ENCODE data around the gene VSIG1. TPM values are rescaled to one million over a fixed set of nuclear protein-coding genes. Genes with fewer than 3 reads are reported as not detected.

The VSIG1 gene
- total RNA-seq (8.6 and 16.8 TPM in 2 replicates), polyA plus RNA-seq (0.97 and 5.4 TPM in 2 replicates), polyA minus RNA-seq (3.6 and 7.7 TPM in 2 replicates)
- total RNA-seq (2013) = 3.3 TPM

GRCh38 chrX:108044554-108045256, at the start of gene VSIG1:
TSS of gene VSIG1 (plus strand) at chrX:108045065. CDS start at chrX:108045131, 66 bp downstream.
- DNase-seq (no peak), ATAC-seq (ENCODE audit: low read depth) (no peak)
- 95% methylated on average over 4 of the region's 10 CpGs for WGBS (ENCODE audit: insufficient coverage)
- ChIA-PET CTCF (no interaction called here), POLR2A (no interaction called here)
- no peak within 1 kb of the TSS for H3K27ac Mint-ChIP-seq
- no peaks in the 10 kb centered on the region for H4K20me1 ChIP-seq (ENCODE audit: control insufficient read depth, insufficient read depth, low read length, poor library complexity, severe bottlenecking)
- intact Hi-C loops (cut with micrococcal nuclease) = no loop called here
- H3K4me2 ChIP-seq (replicated peaks; ENCODE audit: low read depth, low read length, poor library complexity, severe bottlenecking) = no peak within 1 kb of the TSS
- H3K9me3 ChIP-seq (ENCODE audit: control extremely low read depth in 1 of 3, control insufficient read depth in 2 of 3, insufficient read depth in 1 of 3, low read length in 2 of 3) = no peaks in the 10 kb centered on the region
- H3K4me1 Mint-ChIP-seq = no peaks in the 10 kb centered on the region
- TF ChIP-seq EZH2 (IDR thresholded peaks at IDR 0.05; ENCODE audit: borderline replicate concordance, insufficient read depth, low read depth, low read length, poor library complexity, severe bottlenecking) (no peak), CTCF (IDR thresholded peaks at IDR 0.05) (no peak)
- no peaks in the 10 kb centered on the region for H3K79me2 ChIP-seq (ENCODE audit: control insufficient read depth, insufficient read depth, low read length)
- H3K27ac ChIP-seq (ENCODE audit: low read length in 2 of 2) = no peak within 1 kb of the TSS
- H3K9me3 Mint-ChIP-seq (ENCODE audit: insufficient read depth) = no peaks in the 10 kb centered on the region
- no peak within 1 kb of the TSS for H3K4me3 ChIP-seq (ENCODE audit: control extremely low read depth in 1 of 5, extremely low read depth in 1 of 5, insufficient read depth in 1 of 5, low read depth in 2 of 5, low read length in 4 of 5)
- H3K9ac ChIP-seq (ENCODE audit: low read length) = no peak within 1 kb of the TSS
- no peaks in the 10 kb centered on the region for H3K4me1 ChIP-seq (ENCODE audit: control insufficient read depth in 2 of 2, insufficient read depth in 2 of 2, low read length in 2 of 2)
- H3K27me3 Mint-ChIP-seq = no peaks in the 10 kb centered on the region
- H2AFZ ChIP-seq (ENCODE audit: insufficient read depth, low read depth, low read length, poor library complexity, severe bottlenecking) = no peak within 1 kb of the TSS
- H3K4me3 Mint-ChIP-seq = no peak within 1 kb of the TSS
- H3K27me3 ChIP-seq (replicated peaks in 1 of 4; ENCODE audit: control extremely low read depth in 1 of 4, control insufficient read depth in 3 of 4, insufficient read depth in 4 of 4, low read length in 3 of 4) = peaks cover 0 to 7% (median 0%) of the 10 kb centered on the region in 4 experiments
- H3K36me3 ChIP-seq (replicated peaks in 1 of 2; ENCODE audit: control extremely low read depth in 1 of 2, control insufficient read depth in 1 of 2, extremely low read depth in 1 of 2, insufficient read depth in 2 of 2, low read length in 1 of 2) = no peaks in the 10 kb centered on the region

GRCh38 chrX:107996124-107996523, 48.7 kb upstream of the VSIG1 start:
- Histone ChIP-seq H4K20me1 (ENCODE audit: control insufficient read depth, insufficient read depth, low read length, poor library complexity, severe bottlenecking) (no peaks in the 10 kb centered on the region), H3K9ac (ENCODE audit: low read length) (no peak overlapping the region), H3K27me3 (replicated peaks in 1 of 4; ENCODE audit: control extremely low read depth in 1 of 4, control insufficient read depth in 3 of 4, insufficient read depth in 4 of 4, low read length in 3 of 4) (peaks cover 0 to 6% (median 0%) of the 10 kb centered on the region in 4 experiments), H3K9me3 (ENCODE audit: control extremely low read depth in 1 of 3, control insufficient read depth in 2 of 3, insufficient read depth in 1 of 3, low read length in 2 of 3) (peaks cover 0 to 2% (median 0%) of the 10 kb centered on the region in 3 donors), H3K4me2 (replicated peaks; ENCODE audit: low read depth, low read length, poor library complexity, severe bottlenecking) (no peak overlapping the region), H2AFZ (ENCODE audit: insufficient read depth, low read depth, low read length, poor library complexity, severe bottlenecking) (no peak overlapping the region), H3K4me1 (ENCODE audit: control insufficient read depth in 2 of 2, insufficient read depth in 2 of 2, low read length in 2 of 2) (no peaks in the 10 kb centered on the region), H3K27ac (ENCODE audit: low read length in 2 of 2) (no peak overlapping the region), H3K79me2 (ENCODE audit: control insufficient read depth, insufficient read depth, low read length) (no peaks in the 10 kb centered on the region), H3K4me3 (ENCODE audit: control extremely low read depth in 1 of 5, extremely low read depth in 1 of 5, insufficient read depth in 1 of 5, low read depth in 2 of 5, low read length in 4 of 5) (no peak overlapping the region), H3K36me3 (replicated peaks in 1 of 2; ENCODE audit: control extremely low read depth in 1 of 2, control insufficient read depth in 1 of 2, extremely low read depth in 1 of 2, insufficient read depth in 2 of 2, low read length in 1 of 2) (no peaks in the 10 kb centered on the region)
- Mint-ChIP-seq H3K9me3 (ENCODE audit: insufficient read depth) (no peaks in the 10 kb centered on the region), H3K4me3 (no peak overlapping the region), H3K27me3 (no peaks in the 10 kb centered on the region), H3K27ac (no peak overlapping the region), H3K4me1 (no peaks in the 10 kb centered on the region)
- intact Hi-C loops (cut with micrococcal nuclease) = no loop called here
- no peak for ATAC-seq (ENCODE audit: low read depth)
- TF ChIP-seq EZH2 (IDR thresholded peaks at IDR 0.05; ENCODE audit: borderline replicate concordance, insufficient read depth, low read depth, low read length, poor library complexity, severe bottlenecking) (no peak), CTCF (IDR thresholded peaks at IDR 0.05) (no peak)
- POLR2A ChIA-PET = no interaction called here
- CTCF ChIA-PET = no interaction called here
- 93% methylated on average over 6 of the region's 6 CpGs for WGBS (ENCODE audit: insufficient coverage)
- DNase-seq = no peak

Measured in B cell (primary cell).